IPS DF 19.7 (cell line): ENCODE measurements around the gene TBCE.
"Not testable (repeated sequence)": the region's sequence is repeated elsewhere in the genome, so short reads cannot be mapped to it uniquely, and the experiment has no call there.

Experiments used
- DNase-seq: peaks from one replicate; pipeline ENCODE4 v3.0.0-alpha.2; 2013; ENCODE audit warnings: low read depth, low spot score

Gene TBCE

GRCh38 chr1:235351441-235351840 lies 15.8 kb upstream of the TBCE start:
- no peak for DNase-seq

GRCh38 chr1:235351898-235352297 lies 15.3 kb upstream of the TBCE start:
- DNase-seq: no peak

GRCh38 chr1:235357485-235358373 lies 9.5 kb upstream of the TBCE start:
- peak; percentile 48 for DNase-seq

- no peak for DNase-seq
Observed at GRCh38 chr1:235358899-235359298, 8.3 kb upstream of the TBCE start.

- DNase-seq: not testable (repeated sequence)
Observed at GRCh38 chr1:235364189-235364588, 3.0 kb upstream of the TBCE start.

- no peak for DNase-seq
Observed at GRCh38 chr1:235366286-235366685, 941 bp upstream of the TBCE start.

- DNase-seq: no peak
Observed at GRCh38 chr1:235368428-235368827, 1.2 kb downstream of the TBCE start.

- DNase-seq: no peak
Observed at GRCh38 chr1:235369802-235370201, 2.6 kb downstream of the TBCE start.

GRCh38 chr1:235375919-235376605 lies 8.8 kb downstream of the TBCE start:
- no peak for DNase-seq

GRCh38 chr1:235378134-235378735 lies 11.0 kb downstream of the TBCE start:
- not testable (repeated sequence) for DNase-seq

- not testable (repeated sequence) for DNase-seq
Observed at GRCh38 chr1:235381955-235382739, 14.9 kb downstream of the TBCE start.

- not testable (repeated sequence) for DNase-seq
Observed at GRCh38 chr1:235385633-235386032, 18.4 kb downstream of the TBCE start.

- DNase-seq: no peak
Observed at GRCh38 chr1:235391874-235392273, 24.6 kb downstream of the TBCE start.

- DNase-seq: no peak
Observed at GRCh38 chr1:235397733-235398132, 30.5 kb downstream of the TBCE start.

GRCh38 chr1:235399661-235400060 lies 32.4 kb downstream of the TBCE start:
- no peak for DNase-seq

GRCh38 chr1:235401251-235401650 lies 34.0 kb downstream of the TBCE start:
- no peak for DNase-seq

GRCh38 chr1:235402457-235403200 lies 35.4 kb downstream of the TBCE start:
- DNase-seq: no peak

- DNase-seq: no peak
Observed at GRCh38 chr1:235403593-235403992, 36.4 kb downstream of the TBCE start.

- no peak for DNase-seq
Observed at GRCh38 chr1:235404190-235404589, 37.0 kb downstream of the TBCE start.

- DNase-seq: no peak
Observed at GRCh38 chr1:235407419-235407818, 40.2 kb downstream of the TBCE start.

GRCh38 chr1:235408503-235408960 lies 41.3 kb downstream of the TBCE start:
- DNase-seq: no peak
